GM12801 (cell line): Measurements from ENCODE around the gene CFAP57.

Experiments
- CTCF ChIP-seq: IDR thresholded peaks from one replicate; pipeline ENCODE4 v1.5.1; 2011; ENCODE audit warnings: control low read depth; ENCODE audit not compliant: insufficient read length; ENCODE audit errors: extremely low read depth

Gene CFAP57

GRCh38 chr1:43203859-43204258 lies 31.7 kb downstream of the CFAP57 start:
- no peak for TF ChIP-seq CTCF

- TF ChIP-seq CTCF, result no peak
These were observed 32.3 kb downstream of the CFAP57 start for GRCh38 chr1:43204394-43204793.

- no peak for TF ChIP-seq CTCF
These were observed 33.5 kb downstream of the CFAP57 start for GRCh38 chr1:43205671-43206070.

GRCh38 chr1:43206600-43207228 lies 34.6 kb downstream of the CFAP57 start:
- no peak for TF ChIP-seq CTCF

- TF ChIP-seq CTCF, result no peak
These were observed 35.2 kb downstream of the CFAP57 start for GRCh38 chr1:43207229-43207853.

- no peak for TF ChIP-seq CTCF
These were observed 42.6 kb downstream of the CFAP57 start for GRCh38 chr1:43214501-43215444.

GRCh38 chr1:43217747-43218146 lies 45.6 kb downstream of the CFAP57 start:
- no peak for TF ChIP-seq CTCF
